C4-2B (cell line): ENCODE results near the gene SGTA.

Experiments
- CTCF ChIP-seq: fragments of 450-650 bp; conservative IDR thresholded peaks from 2 replicates; pipeline ENCODE4 v1.5.1; 2017; ENCODE audit warnings: mild to moderate bottlenecking
- ZFX ChIP-seq: fragments of 450-650 bp; IDR thresholded peaks from 2 replicates; pipeline ENCODE4 v1.6.1; 2017

- TF ChIP-seq CTCF = no peak
- no peak for TF ChIP-seq ZFX
These were observed 19.4 kb downstream of the SGTA start for GRCh38 chr19:2763687-2764086.
